HL-60 (cell line): ENCODE measurements around the gene NME5.

Experiments used
- CTCF ChIP-seq: IDR thresholded peaks from one replicate; pipeline ENCODE4 v1.5.1; 2011; ENCODE audit warnings: low read length, control low read depth, inconsistent platforms; ENCODE audit not compliant: insufficient read depth
- POLR2AphosphoS5 ChIP-seq: IDR thresholded peaks from 2 replicates; pipeline ENCODE4 v1.6.1; 2012; ENCODE audit warnings: low read depth

- no peak for TF ChIP-seq CTCF
- no peak for TF ChIP-seq POLR2AphosphoS5
Measured at GRCh38 chr5:138141734-138142133, 2.5 kb upstream of the NME5 start.
